Stimulated activated CD8-positive, alpha-beta memory T cell treated with anti-CD3 and anti-CD28 coated beads, Interleukin-7, amount 100 ng/mL, for 4 hours (primary cell): Measurements from ENCODE around the gene UBAC1.
A peak's percentile ranks its signal among the peaks of the same experiment; 100 is the strongest.

ENCODE experiments used
- DNase-seq, 2 donors: peaks; one replicate each; pipeline ENCODE4 v3.0.0-alpha.2; 2020; ENCODE audit warnings: low read depth in 2 of 2

Gene UBAC1

DNA sequence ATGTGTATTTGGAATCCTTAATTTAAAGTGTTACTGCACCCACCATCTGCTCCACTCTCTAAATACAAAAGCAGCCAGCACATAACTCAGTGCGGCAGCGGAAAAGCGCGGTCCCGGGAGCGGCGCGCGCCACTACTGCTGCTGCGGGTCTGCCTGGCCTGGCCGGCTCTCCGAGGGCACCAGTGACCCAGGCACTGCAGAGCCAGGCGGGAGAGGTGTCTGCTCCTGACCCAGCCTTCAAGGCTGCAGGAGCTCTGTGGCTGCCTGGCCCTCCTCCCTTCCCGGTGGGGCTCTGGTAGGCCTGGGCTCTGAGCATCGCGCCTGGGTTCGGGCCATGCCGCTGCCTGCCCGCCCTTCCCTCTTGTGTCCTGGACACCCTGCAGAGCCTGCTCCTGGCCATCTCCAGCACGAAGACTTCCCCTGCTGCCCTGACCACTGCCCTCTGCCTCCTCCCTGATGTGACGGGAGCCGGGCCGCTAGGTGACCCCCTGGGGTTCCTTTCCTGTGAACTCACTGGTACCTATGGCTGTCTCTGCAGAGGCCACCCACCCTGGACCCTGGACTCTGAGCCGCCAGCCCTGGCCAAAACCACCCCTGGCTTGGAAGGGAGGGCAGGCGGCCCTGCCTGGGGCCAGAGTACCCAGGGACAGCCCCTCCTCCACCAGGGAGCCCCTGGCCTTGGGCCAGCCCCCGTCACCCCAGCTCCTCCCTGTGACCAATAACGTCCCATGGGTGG is 32.8 kb upstream of the UBAC1 start:
- DNase-seq = no peak

DNA sequence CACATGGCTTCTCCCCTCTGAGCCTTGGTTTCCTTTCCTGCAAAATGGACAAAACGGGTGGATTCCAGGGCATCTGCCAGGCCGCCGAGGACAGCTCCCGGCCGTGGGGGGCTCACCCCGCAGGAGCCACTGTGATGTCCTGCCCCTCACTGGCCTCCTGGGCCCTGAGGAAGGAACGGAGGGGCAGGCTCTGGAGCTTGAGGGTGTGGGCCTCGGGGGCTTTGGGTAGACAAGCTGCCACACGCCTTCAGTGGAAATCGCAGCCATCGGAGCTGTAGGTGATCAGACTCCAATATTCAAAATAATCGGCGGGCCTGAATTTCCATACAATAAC is 32.2 kb upstream of the UBAC1 start:
- no peak for DNase-seq

DNA sequence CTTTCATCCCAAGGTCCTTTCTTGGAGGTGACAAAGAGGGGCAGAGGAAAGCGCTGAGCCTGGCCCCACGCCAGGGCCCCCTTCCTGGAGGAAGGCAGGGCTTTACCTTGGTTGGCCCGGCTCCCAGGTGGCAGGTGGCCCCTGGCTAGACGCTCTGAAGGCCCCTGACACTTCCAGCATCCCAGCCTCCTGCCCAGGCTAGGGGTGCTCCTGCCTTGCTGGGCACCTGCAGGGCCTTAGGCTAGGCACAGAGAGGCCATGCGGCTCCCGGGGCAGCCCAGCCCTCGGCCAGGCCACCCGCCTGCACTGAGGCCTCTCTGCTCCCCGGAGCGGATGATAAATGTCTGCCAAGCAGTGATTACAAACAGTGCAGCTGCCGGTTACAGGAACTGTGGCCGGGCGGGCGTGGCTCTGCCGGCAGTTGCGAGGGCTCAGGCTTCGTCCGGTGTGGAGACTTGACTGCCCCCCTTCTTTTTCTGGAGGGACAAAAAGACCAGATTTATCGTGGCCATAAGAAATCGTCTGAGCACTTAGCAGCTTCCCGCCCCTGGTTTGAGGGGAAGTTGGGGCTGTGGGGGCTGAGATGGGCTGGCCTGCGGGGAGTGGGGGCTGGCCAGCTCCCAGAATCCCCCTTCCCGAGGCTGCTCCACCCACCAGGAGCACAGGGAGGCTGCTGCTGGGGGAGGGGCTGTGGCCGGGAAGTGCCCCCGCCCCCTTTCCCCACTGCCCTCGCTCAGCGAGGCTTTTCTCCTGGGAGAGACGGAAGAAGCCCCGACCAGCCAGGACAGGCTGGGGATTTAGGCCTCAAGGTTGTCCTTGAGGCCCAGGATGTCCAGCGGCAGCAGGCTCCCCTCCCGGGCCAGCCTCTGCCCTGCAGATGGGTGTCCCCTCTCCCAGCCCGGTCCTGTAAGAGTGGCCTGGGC is 31.6 kb upstream of the UBAC1 start:
- DNase-seq = peak in 1 of 2 donors; percentile 14

DNA sequence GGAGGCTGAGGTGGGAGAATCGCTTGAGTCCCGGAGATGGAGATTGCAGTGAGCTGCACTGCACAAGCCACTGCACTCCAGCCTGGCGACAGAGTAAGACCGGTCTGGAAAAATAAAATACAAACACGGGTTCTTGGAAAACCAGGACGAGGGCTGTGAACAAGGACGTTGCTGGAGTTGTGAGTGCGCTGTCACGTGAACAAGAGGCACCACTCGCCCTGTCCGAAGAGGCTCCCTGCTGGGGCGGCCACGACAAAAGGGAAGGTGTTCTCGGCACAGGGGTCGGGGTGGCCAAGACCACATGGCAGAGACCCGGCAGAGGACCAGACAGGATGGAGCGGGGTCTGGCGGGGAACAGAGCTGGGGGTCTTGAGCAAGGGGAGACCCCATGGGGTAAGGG is 30.6 kb upstream of the UBAC1 start:
- no peak for DNase-seq

DNA sequence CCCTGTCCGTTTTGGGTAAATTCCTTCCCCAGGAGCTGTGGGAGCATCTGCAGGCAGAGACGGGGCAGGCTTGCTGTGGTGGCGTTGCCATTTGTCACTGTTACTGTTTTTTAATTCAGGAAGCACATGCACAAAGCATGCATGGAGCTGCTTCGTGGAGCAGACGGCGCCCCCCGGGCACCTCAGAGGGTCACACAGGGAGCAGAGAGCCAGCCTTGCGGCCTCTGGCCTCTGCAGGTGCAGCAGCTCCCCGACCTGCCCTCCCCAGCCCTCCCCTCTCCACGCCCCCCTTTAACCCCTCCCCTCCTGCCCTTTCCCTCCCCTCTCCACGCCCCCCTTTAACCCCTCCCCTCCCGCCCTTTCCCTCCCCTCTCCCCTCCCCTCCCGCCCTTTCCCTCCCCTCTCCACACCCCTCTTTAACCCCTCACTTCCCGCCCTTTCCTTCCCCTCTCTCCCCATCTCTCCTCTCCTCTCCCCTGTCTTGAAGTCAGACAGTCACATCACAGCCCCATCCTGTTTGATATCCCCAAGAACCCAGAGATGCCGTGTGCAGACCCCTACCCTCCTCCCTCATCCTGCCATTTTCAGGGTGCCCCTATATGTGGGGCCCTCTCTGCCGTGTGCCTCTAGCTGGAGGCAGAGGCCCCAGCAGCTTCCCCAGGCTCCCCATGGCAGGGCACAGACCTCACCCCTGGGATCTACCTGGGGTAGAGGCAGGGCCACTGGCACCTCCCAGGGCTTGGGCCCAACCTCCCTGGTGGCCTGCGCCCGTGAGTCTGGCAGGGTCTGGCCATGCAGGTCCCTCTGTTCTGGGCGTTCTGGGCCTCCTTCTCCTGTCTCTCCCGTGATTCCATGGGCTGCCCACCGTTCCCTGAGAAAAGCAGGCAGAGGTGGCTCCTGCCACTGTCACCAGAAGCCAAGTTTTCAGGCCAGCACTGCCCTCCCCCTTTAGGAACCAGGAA is 29.6 kb upstream of the UBAC1 start:
- no peak for DNase-seq

DNA sequence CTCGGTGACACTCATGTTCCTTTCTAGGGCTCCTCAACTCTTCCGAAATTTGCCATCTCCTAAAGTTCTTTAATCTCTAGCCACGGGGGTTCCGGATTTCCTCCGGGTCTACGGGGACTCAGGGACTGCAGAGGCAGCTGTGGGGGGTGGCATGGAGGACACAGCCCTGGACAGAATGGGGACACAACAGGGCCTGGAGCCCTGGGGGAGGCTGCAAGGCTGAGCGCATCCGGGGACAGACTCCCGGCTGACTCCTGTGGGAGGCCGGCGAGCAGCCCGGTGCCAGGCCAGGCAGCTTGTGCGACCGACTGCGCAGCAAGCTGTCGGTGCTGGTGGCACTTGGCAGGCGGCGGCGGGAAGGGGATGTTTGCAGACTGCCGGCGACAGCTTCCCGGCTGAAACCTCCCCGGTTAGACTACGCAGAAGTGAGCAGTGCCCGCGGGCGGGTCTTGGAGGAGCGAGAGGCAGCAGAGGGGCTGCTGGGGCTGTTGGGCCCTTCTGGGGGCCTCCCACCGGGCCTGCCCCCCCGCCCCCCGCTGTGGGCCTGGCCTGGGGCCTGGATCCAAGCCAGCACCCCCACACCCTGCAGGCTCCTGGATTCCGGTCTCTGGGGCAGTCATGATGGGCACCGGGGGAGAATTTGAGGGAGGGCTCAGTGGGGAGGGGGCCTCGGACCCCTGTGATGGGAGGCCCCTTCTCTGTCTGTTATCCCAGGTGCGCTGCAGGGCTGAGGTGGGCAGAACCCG is 28.7 kb upstream of the UBAC1 start:
- DNase-seq = no peak

DNA sequence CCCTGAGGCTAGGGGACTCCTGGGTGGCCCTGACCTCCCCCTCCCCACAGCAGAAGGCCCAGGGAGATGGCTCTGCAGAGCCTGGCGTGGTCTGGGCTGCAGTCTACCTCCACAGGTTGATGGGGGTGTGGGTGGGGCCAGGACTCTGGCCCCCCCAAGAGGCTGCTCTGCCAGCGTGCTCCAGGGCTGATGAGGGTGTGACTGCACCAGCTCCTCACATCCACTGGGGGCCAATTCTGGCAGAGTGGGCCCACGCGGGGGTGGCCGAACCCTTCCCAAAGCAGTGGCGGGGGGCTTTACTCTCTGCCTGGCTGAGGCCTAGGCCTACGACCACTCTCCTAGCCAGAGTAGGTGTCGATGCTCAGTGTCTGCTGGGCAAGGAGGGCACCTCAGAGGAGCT is 28.0 kb upstream of the UBAC1 start:
- no peak for DNase-seq

DNA sequence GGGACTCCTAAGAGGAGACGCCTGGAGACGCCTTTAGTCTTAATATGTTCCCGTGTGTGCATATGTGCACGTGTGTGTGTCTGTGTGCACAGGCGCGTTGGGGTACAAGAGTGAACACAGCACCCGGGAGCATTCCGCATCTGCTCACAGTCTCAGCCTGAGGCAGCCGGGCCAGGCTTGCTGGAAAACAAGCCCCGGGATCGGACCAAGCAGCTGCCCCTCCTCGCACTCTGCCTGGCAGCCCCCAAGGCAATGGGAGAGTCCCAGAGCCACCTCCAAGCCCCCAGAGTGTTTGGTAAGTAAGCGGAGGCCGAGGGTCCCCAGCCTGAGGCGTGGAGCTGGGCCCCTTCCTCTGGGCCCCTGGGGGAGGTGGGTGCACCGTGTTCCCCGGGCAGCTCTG is 27.3 kb upstream of the UBAC1 start:
- DNase-seq = no peak

DNA sequence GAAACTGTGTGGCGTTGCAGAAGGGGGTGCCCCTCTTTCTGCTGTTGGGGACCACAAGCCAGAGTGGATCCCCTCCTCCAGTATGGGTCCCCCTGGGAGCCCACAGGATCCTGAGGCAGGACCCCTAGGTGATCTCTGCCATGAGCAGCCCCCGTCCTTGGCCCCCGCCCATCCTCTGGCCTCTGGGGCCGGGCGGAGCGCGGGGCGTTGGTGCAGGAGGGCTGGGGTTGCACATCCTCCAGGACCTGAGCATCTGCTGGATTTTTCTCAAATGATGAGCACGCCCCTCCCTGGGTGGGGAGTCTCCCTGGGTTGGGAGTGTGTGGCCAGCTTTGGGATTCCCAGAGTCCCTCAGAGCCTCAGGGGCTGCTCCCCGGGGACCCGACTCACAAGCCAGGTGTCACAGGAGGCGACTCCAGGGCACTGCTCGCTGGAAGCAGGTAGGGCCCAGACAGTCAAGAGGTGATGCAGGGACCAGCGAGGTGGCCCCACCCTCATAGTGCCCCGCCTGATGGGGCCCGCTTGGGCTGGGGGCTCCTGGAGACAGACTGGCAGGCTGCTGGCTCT is 26.7 kb upstream of the UBAC1 start:
- no peak for DNase-seq

DNA sequence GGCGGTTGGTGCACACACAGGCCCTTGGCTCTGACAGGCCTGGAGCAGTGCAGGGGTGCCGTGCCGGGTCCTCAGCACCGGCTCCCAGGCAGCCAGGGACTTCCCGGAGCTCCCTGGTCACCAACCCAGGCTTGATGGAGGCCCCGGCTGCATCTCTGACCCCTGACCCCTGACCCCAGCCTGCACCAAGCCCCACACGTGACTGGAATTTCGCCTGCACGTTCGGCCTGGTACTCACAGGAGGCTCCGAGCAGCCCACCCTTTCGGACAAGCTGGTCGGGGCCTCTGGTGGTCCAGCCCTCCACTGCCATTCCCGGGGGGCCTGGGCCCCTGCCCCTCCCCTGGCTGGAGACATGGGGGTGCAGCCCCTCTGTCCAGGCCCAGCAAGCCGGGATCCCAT is 25.4 kb upstream of the UBAC1 start:
- no peak for DNase-seq

DNA sequence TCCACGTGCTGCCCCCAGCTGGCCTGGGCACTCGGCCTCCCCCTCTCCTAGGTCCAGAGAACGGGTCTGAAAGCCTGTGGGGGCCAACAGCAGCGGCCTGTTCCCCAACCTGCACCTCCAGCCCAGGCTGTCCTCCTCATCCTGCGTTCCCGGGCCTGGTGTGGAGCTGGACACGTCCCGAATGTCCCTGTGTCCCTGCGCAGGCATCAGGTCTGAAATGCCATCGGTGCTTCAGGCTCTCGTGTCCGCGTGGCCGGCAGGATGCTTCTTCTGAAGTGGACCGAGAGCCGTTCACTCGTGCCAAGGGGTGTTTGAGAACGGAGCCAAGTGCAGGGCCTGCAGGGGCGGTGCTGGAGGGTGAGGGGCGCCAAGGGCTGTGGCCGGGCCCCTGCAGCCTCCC is 24.7 kb upstream of the UBAC1 start:
- no peak for DNase-seq

DNA sequence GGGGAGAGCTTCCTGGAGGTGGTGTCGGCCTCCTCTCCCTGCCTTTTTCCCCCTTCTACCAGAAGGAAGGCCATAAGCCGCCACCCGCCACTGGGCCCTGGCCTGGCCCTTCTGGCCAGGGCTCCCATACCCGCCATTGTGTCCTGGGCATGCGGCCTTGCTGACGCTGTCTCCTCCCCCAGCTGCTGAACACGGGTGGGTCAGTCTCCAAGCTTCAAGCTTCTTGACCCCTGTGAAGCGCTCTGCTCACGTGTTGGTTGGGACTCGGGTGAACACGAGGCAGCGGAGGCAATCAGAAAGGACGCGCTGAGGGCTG is 24.2 kb upstream of the UBAC1 start:
- DNase-seq = no peak

DNA sequence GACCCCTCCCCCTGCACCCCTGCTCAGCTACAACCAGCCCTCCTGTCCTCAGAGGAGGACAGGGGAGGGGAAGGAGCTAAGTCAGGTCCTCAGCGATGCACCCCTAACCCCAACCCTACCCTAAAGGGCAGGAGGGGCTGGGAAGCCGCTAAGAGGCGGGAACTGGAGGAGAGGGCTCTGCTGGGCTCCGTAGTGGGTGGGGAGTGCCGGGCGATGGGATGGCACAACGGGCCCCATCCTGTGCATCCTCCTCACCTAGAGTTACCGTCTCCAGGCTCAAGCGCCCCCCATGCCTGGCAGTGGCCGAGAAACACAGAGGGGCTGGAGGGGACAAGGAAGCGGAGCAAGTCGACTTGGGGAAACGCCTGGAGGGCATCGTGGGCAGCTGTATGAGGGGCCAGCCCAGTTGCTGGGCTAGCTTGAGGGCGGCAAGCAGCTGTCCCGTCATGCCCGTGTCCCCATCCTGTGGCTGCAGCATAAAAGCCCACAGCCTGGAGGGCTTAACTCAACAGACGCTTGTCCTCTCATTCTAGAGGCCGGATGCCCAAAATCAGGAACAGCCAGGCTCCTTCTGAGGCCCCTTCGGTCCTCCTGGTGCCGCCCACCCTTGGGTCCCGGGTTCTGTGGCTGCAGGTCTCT is 23.0 kb upstream of the UBAC1 start:
- DNase-seq = no peak

DNA sequence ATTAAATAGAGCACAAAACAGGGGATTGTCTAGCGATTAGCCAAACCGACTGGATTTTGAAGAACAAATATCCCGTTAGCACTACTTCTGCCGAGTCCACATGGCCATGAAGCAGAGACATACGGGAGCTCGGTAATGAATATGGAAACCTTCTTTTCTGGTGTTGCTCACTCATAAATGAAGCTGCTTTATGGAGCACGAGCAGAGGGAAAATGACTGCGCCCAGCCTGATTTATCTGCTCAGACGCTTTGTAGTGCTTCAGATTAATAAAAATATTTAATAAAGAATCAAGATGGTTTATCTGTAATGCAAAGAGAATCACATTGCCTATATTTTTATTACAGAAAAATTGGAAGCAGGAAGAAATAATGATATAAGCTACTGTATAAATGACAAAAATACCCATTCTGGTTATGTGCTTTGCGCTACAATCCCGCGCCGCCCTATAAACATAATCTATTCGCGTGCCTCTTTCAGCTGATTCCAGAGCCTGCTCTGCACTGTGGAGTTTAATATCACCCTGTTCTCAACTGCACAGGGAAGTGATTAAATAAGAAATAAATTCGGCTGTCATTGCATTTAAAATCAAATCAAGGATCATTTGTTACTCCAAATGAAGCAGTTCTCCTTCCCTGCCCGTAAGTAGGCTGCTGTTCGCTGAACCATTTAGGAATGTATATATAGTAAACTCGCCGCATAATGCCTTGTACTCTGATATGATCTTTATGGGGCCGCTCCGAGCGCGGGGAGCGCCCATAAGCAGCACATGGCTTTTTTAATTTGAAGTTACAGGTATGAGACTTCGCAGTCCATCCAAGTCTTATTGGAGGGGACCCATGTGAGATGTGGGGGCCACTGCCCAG is 22.3 kb upstream of the UBAC1 start:
- no peak for DNase-seq

DNA sequence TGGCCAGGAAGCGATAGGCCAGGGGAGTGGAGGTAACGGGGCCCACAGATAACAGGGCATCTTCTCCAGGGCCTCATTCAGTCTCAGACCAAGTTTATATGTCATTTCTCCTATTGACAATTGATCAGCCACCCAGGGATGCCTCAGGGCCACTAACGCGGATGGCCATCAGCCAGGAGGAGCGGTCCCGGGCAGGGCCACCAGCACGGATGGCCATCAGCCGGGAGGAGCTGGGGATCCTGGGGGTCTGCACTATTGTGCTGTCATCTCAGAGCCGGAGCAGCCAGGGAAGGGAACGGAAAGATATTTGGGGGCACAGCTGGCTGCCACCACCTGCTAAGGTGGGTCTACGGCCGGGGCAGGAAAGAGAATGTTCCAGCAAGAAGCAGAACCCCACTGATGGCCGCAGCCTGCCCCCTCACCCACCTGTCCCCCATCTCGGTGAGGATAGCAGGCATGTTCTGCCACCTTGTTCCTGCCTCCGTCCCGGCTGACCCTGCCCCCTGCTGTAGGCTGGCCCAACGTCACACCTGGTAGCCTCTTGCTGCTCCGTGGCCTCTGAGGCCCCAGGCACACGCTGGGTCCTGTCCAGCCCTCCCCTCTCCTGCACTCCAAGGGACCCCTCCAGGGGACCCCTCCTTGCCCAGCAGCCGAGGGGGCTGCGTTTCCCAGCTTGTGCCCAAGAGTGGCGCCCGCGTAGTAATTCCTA is 21.5 kb upstream of the UBAC1 start:
- no peak for DNase-seq

DNA sequence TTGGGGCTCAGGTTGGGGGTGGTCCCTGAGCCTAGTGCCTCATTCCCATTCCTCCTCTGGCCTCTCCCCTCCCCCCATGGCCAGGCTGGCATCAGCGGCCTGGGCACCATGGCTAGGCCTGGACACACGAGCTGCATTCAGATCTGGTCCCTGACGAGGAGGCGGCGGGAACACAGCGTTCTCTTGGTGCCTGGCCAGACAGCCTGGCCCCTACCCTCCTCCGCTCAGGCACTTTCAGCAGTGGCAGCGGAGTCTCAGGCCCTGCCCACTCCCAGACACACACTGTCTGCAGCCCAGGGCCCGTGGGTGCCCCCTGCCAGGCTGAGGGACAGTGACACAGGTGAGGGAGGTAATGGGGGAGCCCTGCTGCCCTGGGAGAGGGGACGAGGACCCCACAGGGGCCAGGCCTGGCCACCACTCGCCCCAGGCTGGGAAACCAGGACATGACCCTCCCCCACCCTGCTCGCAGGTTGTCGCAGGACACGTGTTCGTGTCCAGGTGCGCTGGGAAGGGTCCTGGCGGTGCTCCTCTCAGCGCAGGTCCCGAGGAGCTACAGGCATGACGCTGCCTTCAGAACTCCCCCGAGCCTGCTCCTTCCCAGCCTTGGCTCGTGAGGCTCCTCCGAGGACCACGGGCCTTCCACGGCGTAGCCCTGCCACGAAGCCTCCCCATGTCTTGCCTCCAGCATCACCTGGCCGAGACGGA is 19.9 kb upstream of the UBAC1 start:
- no peak for DNase-seq

DNA sequence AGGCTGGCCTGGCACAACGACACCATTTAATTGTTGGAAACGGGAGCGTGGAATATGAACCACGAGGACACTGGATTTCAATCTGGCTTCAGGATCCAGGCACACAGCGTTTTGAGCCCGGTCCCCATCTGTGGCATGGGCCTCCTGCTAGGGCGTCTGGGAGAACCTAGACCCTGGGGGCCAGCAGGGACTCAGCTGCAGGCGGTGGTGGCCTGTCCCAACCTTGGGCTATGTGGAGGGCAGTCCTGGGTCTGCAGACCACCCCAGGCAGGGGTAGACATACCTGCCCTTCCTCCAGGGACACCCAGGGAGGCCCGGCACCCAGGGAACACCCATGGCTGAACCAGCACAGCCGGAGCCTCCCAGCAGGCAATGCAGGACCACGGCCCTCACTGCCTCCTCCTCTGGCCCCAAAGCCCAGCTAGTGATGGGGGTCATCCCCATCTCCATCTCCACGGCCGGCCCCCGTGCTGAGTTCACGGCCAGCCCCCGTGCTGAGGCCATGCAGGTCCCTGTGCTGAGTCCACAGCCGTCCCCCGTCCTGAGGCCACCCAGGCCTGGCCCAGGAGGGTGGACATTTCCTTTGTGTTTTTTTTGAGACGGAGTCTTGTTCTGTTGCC is 18.5 kb upstream of the UBAC1 start:
- DNase-seq = no peak
